Activated CD4-positive, alpha-beta T cell treated with anti-CD3 and anti-CD28 coated beads, Interleukin-2, Interleukin-6, amounts not matched to agents 100 ng/mL and 50 ng/mL, durations not matched to agents 16 hours and 8 hours (primary cell): ENCODE results near the gene CTCF.
A peak's percentile ranks its signal among the peaks of the same experiment; 100 is the strongest.

Experiments
- DNase-seq: peaks from one replicate; pipeline ENCODE4 v3.0.0-alpha.2; 2020

The CTCF gene

GRCh38 chr16:67655363-67655762 is 93.0 kb downstream of the CTCF start:
- no peak for DNase-seq

- DNase-seq: no peak
Measured at GRCh38 chr16:67656344-67657016, 94.2 kb downstream of the CTCF start.

GRCh38 chr16:67657017-67657608 is 94.8 kb downstream of the CTCF start:
- no peak for DNase-seq

GRCh38 chr16:67657751-67658518 is 95.6 kb downstream of the CTCF start:
- DNase-seq: no peak

GRCh38 chr16:67658849-67659674 is 96.7 kb downstream of the CTCF start:
- no peak for DNase-seq

GRCh38 chr16:67659675-67660563 is 97.6 kb downstream of the CTCF start, which contains the start of gene ACD:
Gene ACD, minus strand, starts transcription at chr16:67660260. Its CDS starts 40 bp downstream, at chr16:67660220.
- peak; percentile 96 for DNase-seq

- DNase-seq: peak; percentile 99
Measured at GRCh38 chr16:67660564-67661028, 98.3 kb downstream of the CTCF start, which contains the start of gene PARD6A. Gene PARD6A, plus strand, starts transcription at chr16:67660960. Its CDS starts 79 bp downstream, at chr16:67661039.

- peak; percentile 34 for DNase-seq
Measured at GRCh38 chr16:67661101-67661761, 98.9 kb downstream of the CTCF start.

- no peak for DNase-seq
Measured at GRCh38 chr16:67661886-67662652, 99.7 kb downstream of the CTCF start.

- no peak for DNase-seq
Measured at GRCh38 chr16:67662653-67663010, 100.3 kb downstream of the CTCF start.

GRCh38 chr16:67663151-67663876 is 101.0 kb downstream of the CTCF start:
- DNase-seq: peak; percentile 55

- no peak for DNase-seq
Measured at GRCh38 chr16:67663877-67664222, 101.5 kb downstream of the CTCF start.

- DNase-seq: no peak
Measured at GRCh38 chr16:67664258-67664657, 101.9 kb downstream of the CTCF start.

GRCh38 chr16:67664871-67665270 is 102.5 kb downstream of the CTCF start:
- no peak for DNase-seq

GRCh38 chr16:67665598-67665997 is 103.3 kb downstream of the CTCF start:
- DNase-seq: no peak

GRCh38 chr16:67666032-67666551 is 103.8 kb downstream of the CTCF start:
- DNase-seq: no peak

- DNase-seq: peak; percentile 89
Measured at GRCh38 chr16:67666559-67667452, 104.5 kb downstream of the CTCF start, which contains the start of the genes C16orf86 and ENKD1. Gene C16orf86, plus strand, starts transcription at chr16:67666814. Its CDS starts 157 bp downstream, at chr16:67666971. Gene ENKD1, minus strand, starts transcription at chr16:67666750. Its CDS starts 308 bp downstream, at chr16:67666442.

GRCh38 chr16:67667453-67667816 is 105.1 kb downstream of the CTCF start:
- DNase-seq: no peak
